Central memory CD8-positive, alpha-beta T cell (primary cell): ENCODE results near the gene CD2BP2.
"Not testable (repeated sequence)": the region's sequence is repeated elsewhere in the genome, so short reads cannot be mapped to it uniquely, and the experiment has no call there.

Experiments
- ATAC-seq: fragments of 150-1000 bp; cut with Tn5 transposase; replicated peaks from 2 replicates; pipeline ENCODE4 v1.10.0; 2022; ENCODE audit warnings: mild to moderate bottlenecking, moderate FRiP score, moderate number of reproducible peaks; ENCODE audit not compliant: poor library complexity, severe bottlenecking; ENCODE audit errors: extremely low read depth
- DNase-seq, 2 donors: peaks; one replicate each; pipeline ENCODE4 v3.0.0; 2021; ENCODE audit warnings: low spot score in 2 of 2
- H3K27ac Mint-ChIP-seq: one replicate; pipeline ENCODE4 v1.8.0; 2022; ENCODE audit warnings: low read depth, mild to moderate bottlenecking, moderate library complexity, mixed read lengths
- H3K27me3 Mint-ChIP-seq: one replicate; pipeline ENCODE4 v1.8.0; 2022; ENCODE audit warnings: mixed read lengths
- H3K36me3 Mint-ChIP-seq: one replicate; pipeline ENCODE4 v1.8.0; 2022; ENCODE audit warnings: mild to moderate bottlenecking, moderate library complexity, mixed read lengths; ENCODE audit not compliant: insufficient read depth
- H3K4me1 Mint-ChIP-seq: one replicate; pipeline ENCODE4 v1.8.0; 2022; ENCODE audit warnings: mixed read lengths
- H3K4me3 Mint-ChIP-seq: one replicate; pipeline ENCODE4 v1.8.0; 2022; ENCODE audit warnings: mild to moderate bottlenecking, moderate library complexity, mixed read lengths
- H3K9me3 Mint-ChIP-seq: one replicate; pipeline ENCODE4 v1.8.0; 2022; ENCODE audit warnings: mixed read lengths

Gene CD2BP2

DNA sequence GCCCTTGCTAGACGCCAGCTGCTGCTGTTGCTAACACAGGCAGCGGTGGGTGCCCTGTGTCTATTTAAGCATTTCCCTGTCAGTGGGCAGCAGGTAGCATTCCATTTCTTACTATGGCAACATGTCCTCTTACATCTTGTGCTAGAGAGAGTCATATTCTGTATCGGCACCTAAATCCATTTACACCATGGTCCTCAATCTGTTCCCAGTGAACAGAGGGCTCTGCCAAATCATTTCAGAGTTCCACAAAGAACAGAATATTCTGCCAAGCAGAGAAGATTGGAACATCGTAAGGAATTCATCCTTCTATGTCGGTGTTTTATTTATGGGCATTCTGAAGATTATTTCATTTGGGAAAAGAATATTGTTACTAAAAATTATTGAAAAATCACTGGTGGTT is 16.4 kb downstream of the CD2BP2 start:
- not testable (repeated sequence) for H3K27ac Mint-ChIP-seq, H3K4me3 Mint-ChIP-seq, H3K9me3 Mint-ChIP-seq, ATAC-seq, H3K27me3 Mint-ChIP-seq, DNase-seq, H3K36me3 Mint-ChIP-seq
- H3K4me1 Mint-ChIP-seq, result peaks cover 15% of the 10 kb centered on the region

DNA sequence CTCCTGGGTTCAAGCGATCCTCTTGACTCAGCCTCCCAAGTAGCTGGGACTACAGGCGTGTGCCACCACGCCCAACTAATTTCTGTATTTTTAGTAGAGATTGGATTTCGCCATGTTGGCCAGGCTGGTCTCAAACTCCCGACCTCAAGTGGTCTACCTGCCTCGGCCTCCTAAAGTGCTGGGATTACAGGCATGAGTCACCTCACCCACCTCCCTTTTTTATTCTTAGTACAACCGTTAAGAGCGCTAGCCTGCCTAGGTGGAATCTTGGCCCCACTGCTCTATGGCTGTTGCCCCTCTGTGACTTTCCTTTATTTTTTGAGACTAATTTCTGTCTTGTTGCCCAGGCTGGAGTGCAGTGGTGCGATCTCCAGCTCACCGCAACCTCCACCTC is 17.1 kb downstream of the CD2BP2 start:
- not testable (repeated sequence) for ATAC-seq, H3K9me3 Mint-ChIP-seq, H3K27me3 Mint-ChIP-seq, H3K36me3 Mint-ChIP-seq, H3K4me3 Mint-ChIP-seq, DNase-seq, H3K27ac Mint-ChIP-seq
- peaks cover 15% of the 10 kb centered on the region for H3K4me1 Mint-ChIP-seq

DNA sequence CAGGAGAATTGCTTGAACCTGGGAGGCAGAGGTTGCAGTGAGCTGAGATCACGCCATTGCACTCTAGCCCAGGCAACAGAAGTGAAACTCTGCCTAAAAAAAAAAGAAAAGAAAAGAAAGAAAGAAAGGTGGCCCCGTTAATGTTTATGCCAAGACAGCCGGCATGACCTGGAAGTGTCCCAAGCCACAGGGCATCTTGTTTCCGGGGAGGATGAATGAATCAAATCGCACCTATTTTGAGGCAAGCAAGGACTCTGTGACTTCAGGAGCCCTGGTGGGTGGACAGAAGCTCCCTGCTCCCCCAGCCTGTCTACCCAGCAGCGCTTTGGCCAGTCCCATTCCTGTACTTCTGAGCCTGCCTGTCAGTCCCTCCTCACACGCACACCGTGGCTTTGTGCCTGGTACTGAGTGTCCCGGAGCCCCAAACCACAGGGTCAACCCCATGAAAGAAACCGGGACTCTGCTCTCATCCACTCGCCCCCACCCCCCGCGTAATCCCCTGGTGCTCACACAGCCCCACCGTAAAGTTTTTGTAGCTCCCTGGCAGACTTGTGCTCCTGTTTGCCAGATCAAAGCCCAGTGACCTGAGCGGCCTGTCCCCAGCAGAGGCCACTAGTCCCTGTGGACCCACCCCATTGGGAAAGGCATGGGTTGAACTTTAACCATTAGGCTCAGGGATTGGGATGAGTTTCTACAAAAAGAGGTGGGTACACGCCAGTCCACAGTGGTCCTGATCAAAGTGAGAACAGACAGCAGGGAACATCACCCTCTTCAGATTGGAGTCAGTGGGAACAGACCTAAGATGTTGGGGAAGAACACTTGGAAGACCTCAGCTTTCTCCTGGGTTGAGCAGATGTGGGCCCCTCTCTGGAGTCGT is 19.3 kb downstream of the CD2BP2 start:
- Mint-ChIP-seq H3K4me3 (peak overlapping the region; percentile 90), H3K4me1 (peaks cover 17% of the 10 kb centered on the region), H3K27me3 (no peaks in the 10 kb centered on the region), H3K9me3 (no peaks in the 10 kb centered on the region), H3K36me3 (peaks cover 3% of the 10 kb centered on the region), H3K27ac (peak overlapping the region; percentile 88)
- peak; percentile 13 for ATAC-seq
- DNase-seq, result no peak

DNA sequence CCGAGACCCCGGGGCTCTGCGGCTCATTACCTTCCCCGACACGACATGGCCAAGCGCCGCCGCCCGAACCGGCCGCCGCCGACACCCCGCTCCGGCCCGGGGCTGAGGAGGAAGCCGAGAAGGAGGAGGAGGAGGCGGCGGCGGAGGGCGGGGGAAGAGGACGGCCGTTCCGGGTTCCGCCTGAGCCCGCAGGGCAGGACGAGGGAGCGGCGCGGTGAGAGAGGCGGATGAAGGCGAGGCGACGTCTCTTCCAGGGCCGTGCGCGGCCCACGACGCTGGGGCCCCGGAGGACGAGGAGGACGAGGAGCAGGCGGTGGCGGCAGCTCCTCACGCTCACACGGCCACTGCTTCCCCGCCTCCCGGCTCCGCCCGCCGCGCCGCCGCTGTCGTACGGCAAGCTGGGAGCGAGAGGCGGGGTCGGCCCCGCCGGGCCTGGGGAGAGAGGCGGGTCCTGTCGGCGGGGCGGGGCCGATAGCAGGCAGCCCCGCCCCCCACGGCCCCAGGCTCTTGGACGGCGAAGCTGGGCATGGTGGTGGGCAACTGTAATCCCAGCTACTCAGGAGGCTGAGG is 20.0 kb downstream of the CD2BP2 start:
- peak overlapping the region; percentile 88 for H3K27ac Mint-ChIP-seq
- DNase-seq (peak; percentile 79), ATAC-seq (peak; percentile 72)
- not testable (repeated sequence) for H3K27me3 Mint-ChIP-seq, H3K9me3 Mint-ChIP-seq, H3K36me3 Mint-ChIP-seq
- H3K4me1 Mint-ChIP-seq, result peaks cover 21% of the 10 kb centered on the region
- peak overlapping the region; percentile 90 for H3K4me3 Mint-ChIP-seq

DNA sequence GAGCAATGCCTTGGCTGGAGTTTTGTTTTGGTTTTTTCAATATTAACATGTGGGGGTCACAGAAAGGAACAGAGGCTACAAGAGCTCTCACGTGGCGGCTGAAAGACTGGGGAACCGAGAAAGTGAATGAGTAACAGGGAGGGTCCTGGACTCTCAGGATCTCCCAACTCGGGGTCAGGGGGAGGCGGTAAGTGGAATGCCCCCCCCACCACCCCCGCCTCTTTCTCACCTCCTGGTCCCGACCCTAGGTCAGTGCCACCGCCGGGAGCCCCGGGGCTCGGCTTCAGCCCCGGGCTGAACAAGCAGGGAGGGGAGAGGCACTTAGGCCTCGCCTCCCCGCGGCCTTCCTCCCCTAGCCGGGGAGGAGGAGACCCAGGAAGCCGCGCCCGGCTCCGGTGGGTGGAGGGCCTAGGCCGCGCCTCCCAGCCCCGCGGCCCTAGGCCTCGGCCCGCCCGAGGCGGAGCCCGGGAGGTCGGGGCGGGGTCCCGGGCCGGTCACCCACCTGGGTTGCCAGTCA is 20.6 kb downstream of the CD2BP2 start:
- not testable (repeated sequence) for H3K27me3 Mint-ChIP-seq, H3K9me3 Mint-ChIP-seq, H3K36me3 Mint-ChIP-seq
- H3K4me3 Mint-ChIP-seq, result peak overlapping the region; percentile 90
- DNase-seq, result peak; percentile 70 to 80
- H3K27ac Mint-ChIP-seq, result peak overlapping the region; percentile 62
- H3K4me1 Mint-ChIP-seq, result peaks cover 21% of the 10 kb centered on the region
- ATAC-seq, result peak; percentile 93

DNA sequence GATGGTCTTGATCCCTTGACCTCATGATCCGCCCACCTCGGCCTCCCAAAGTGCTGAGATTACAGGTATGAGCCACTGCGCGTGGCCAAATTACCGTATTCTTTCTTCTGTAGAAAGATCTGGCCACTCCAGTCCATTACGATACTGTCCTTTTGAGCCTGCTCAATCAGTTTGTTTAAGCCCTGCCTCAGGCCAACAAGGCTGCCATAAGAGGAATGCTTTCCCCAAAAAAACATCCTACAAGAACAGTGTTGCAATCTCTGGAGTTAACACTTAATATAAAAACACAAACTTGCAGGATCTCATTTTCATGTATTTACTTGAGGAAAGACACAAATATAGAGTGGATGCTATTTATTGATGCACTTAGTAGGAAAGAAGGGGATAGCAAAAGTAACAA is 30.9 kb downstream of the CD2BP2 start:
- H3K27ac Mint-ChIP-seq, H3K9me3 Mint-ChIP-seq, H3K36me3 Mint-ChIP-seq, ATAC-seq, H3K4me3 Mint-ChIP-seq, DNase-seq, H3K27me3 Mint-ChIP-seq: not testable (repeated sequence)
- peaks cover 25% of the 10 kb centered on the region for H3K4me1 Mint-ChIP-seq

DNA sequence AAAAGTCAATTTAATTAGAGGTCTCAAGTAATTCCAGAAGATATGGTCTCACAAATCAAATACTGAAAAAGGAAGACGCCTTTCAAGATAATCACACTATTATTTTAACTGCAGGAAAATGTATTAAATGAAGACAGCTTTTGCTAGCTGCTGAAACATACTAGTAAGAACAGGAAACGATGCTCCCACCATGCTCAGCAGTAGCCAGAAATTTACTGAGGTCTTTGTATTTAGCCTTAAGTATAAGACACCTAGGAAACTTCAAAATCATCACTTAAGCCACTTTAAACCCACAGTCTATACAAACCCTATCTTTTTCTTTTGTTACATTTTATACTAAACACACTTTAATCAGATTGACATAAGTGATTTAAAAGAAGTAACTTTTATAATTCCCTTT is 36.5 kb downstream of the CD2BP2 start:
- not testable (repeated sequence) for H3K4me3 Mint-ChIP-seq, H3K36me3 Mint-ChIP-seq, DNase-seq, H3K9me3 Mint-ChIP-seq, H3K27me3 Mint-ChIP-seq, H3K27ac Mint-ChIP-seq, ATAC-seq
- peaks cover 23% of the 10 kb centered on the region for H3K4me1 Mint-ChIP-seq

DNA sequence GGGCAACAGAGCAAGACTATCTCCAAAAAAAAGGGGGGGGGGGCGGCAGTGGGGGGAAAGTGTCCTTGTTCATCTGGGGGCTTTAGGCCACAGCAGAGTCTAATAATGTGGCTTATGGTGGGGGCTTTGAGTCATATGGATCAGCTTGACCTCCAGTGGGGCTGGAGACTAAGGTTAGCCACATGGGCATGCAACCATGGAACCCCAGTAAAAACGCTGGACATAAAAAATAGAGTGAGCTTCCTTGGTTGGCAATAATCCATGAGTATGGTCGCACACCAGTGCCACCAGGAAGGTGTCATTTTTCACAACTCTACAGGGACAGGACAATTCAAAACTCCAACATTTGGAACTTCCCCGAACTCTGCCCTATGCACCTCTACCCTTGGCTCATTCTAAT is 44.2 kb downstream of the CD2BP2 start:
- not testable (repeated sequence) for H3K36me3 Mint-ChIP-seq, H3K9me3 Mint-ChIP-seq, ATAC-seq, H3K27me3 Mint-ChIP-seq, H3K4me3 Mint-ChIP-seq, H3K27ac Mint-ChIP-seq, DNase-seq
- peaks cover 41% of the 10 kb centered on the region for H3K4me1 Mint-ChIP-seq

DNA sequence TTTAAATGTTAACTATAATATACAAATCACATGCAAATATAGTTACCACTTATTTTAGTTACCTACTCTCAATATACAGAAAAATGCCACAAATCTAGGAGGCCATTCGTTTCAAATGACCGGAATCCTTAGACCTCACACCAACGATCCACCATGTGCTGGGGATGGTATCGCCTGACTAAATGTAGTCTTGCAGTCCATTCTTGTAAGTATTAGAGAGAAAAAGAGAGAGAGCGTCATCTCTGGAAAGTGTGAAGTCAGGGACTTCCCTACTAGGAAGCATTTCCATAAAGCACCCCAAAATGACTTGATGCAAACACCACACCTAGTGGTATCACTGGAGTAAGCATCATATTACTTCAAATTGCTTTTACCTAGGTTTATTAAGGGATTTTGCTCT is 45.9 kb downstream of the CD2BP2 start:
- not testable (repeated sequence) for H3K4me3 Mint-ChIP-seq, H3K27me3 Mint-ChIP-seq, DNase-seq, H3K9me3 Mint-ChIP-seq, H3K36me3 Mint-ChIP-seq, ATAC-seq
- H3K4me1 Mint-ChIP-seq, result peaks cover 27% of the 10 kb centered on the region
- H3K27ac Mint-ChIP-seq, result peak overlapping the region; percentile 44
